Body of pancreas (tissue), 4 donors: ENCODE measurements around the gene DENND2D.

Source experiments
- CTCF ChIP-seq, 7 experiments: fragments of 450-650 bp in 4 of 7; fragments of 200-600 bp in 3 of 7; sonication (generic) in 3 of 7; IDR thresholded peaks; one replicate each; pipeline ENCODE4 v1.5.1; 2016 to 2019; ENCODE audit warnings: antibody characterized with exemption in 7 of 7
- POLR2A ChIP-seq, 3 donors: fragments of 450-650 bp; IDR thresholded peaks; one replicate each; pipeline ENCODE4 v1.6.1; 2016; ENCODE audit warnings: antibody characterized with exemption in 3 of 3, mild to moderate bottlenecking in 2 of 3

GRCh38 chr1:111172463-111172862 is 28.0 kb downstream of the DENND2D start:
- TF ChIP-seq CTCF (IDR thresholded peaks at IDR 0.05), result no peak
- no peak for TF ChIP-seq POLR2A (IDR thresholded peaks at IDR 0.05)
